Amygdala (tissue), 56 donors: ENCODE measurements around the gene SMG6.
A peak's percentile ranks its signal among the peaks of the same experiment; 100 is the strongest.

ENCODE experiments used
- DNase-seq, 56 donors: peaks; one replicate each; lab custom pipeline; 2025; lab: John Stamatoyannopoulos, UW

SMG6 gene

GRCh38 chr17:2120586-2121335 lies 182.8 kb downstream of the SMG6 start:
- no peak for DNase-seq

- no peak for DNase-seq
These were observed 190.3 kb downstream of the SMG6 start for GRCh38 chr17:2113279-2113622.

DNA sequence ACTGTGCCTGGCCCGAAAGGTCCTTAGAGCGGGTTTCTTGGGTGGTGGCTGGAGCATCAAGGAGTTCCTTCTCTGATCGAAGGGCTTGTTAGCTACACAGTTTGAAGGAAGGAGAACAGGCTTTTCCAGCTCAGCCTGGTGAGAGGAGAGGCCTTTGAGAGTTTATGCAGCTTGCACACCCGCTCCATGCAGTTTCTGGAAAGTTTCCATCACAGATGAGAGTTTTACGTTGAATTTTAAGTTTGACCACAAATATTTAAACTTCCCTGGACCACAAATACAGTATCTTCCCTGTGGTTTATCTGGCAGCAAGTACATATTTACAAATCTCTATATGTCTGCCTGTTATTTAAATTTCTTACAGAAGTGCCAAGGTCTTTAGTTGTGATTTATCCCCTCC lies 191.9 kb downstream of the SMG6 start:
- no peak for DNase-seq

DNA sequence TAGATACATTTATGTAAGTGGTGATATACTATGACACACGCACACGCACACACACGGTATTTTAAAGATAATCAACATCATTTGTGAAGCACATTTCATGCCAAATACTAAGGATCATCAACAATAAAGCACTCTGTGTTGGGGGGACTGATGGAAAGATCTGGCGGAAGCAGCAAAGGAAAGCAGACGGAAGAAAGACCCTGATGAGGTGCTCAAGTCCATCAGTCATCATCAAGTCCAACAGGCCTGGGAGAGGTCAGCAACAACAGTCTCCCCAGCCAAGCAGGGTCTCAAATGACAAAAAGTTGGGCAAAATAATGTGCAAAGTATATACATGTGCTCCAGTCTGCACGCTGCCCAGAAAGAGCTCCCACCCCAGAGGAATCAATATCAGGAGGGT lies 193.1 kb downstream of the SMG6 start:
- no peak for DNase-seq

DNA sequence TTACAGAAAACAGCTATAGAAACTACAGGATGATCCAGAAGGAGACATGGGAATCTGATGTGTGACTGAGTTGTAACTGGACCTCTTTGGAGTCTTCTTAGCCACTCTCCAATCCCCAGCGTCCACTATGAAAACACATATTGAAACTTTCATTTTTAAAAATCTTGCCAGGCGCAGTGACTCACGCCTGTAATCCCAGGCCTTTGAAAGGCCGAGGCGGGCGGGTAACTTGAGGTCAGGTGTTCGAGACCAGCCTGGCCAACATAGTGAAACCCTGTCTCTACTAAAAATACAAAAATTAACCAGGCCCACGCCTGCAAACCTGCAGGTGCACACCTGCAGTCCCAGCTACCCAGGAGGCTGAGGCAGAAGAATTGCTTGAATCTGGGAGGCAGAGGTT lies 195.4 kb downstream of the SMG6 start:
- no peak for DNase-seq

GRCh38 chr17:2107506-2107905 lies 196.1 kb downstream of the SMG6 start:
- DNase-seq = no peak

- no peak for DNase-seq
These were observed 196.5 kb downstream of the SMG6 start for GRCh38 chr17:2107050-2107449.

- DNase-seq = no peak
These were observed 197.2 kb downstream of the SMG6 start for GRCh38 chr17:2106308-2106955.

DNA sequence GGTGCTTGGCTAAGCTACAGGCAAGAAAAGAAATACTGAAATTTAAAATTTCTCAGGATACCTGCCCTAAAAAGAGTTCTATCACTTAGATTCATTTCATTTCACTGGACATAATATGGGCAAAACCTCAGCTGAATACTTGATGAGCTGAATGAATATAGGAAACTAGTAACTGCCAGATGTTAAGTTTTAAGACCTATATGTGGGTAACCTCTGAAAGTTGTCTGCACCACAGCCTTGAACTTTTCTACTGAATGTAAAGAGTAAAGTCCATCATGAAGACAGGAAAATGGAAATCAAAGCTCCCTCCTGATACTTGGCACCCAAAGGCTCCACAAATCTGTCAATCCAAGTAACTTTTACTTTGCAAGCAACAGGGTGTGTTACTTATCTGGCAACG lies 197.9 kb downstream of the SMG6 start:
- DNase-seq = no peak

- DNase-seq = no peak
These were observed 200.4 kb downstream of the SMG6 start for GRCh38 chr17:2102931-2103809.

GRCh38 chr17:2101448-2102257 lies 201.9 kb downstream of the SMG6 start:
- DNase-seq = peak in 1 of 56 donors; percentile 21

DNA sequence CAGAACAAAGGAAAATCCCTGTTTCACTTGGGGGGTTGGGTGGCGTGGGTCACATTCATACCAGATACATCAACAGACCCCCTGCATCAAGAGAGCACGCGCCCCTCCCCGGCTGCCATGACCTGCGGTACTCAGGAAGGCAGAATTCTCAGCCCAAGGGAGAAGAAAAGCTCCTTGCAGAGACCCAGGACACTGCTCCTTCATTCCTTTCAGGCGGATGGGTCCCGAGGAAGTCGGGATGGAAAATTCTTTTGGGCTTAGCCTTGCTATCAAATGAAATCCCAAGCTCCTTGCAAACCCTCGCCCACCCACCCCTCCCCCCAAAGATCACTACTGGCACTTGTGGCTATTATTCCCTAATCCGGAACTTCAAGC lies 208.1 kb downstream of the SMG6 start:
- DNase-seq = no peak

DNA sequence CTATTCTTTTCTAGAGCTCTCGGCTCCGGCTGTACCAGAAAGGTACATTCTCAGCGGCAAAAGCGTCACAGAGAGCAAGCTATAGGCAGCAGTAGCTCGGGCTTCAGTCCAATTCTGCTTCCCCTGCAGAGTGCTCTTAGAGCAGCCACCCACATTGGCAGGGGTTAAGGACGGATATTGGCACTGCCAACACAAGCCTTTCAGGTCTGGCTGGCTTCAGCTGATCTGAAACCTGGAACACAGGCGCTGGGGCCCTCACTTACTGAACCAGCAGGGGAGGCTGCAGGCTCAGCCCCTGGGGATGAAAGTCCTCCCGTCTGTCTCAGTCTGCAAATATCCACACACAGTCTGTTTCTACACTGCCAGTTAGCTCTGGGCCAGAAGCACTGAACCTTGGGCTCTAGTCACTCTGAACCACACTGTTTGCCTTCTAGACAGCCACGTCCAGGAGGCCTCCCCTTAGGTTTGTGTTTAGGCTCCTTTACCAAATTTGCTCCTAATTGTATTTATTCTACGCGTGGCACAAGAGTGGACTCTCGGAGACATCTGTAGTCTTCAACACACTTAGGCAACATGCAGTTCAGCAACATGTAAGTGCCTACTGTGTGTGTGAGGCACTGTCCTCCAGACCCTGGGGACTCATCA lies 208.6 kb downstream of the SMG6 start:
- DNase-seq = peak in 37 of 56 donors; percentile 3 to 71 (median 26)

DNA sequence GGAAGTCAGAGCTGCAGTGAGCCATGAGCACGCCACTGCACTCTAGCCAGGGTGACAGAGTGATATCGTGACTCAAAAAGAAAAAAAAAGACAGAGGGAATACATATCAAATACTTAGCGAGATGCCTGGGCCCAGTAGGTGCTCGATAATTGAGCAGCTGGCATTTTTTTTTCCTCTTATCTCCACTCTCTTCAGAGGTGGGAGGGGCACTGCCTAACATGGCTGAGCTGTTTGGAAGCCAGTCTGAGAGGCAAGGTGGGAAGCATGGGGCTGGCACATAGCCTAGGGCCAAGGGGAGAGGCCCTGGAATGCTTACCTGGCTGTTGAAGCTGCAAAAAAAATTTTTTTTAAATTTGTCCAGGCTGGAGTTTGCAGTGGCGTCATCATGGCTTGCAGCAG lies 210.2 kb downstream of the SMG6 start:
- DNase-seq = no peak

DNA sequence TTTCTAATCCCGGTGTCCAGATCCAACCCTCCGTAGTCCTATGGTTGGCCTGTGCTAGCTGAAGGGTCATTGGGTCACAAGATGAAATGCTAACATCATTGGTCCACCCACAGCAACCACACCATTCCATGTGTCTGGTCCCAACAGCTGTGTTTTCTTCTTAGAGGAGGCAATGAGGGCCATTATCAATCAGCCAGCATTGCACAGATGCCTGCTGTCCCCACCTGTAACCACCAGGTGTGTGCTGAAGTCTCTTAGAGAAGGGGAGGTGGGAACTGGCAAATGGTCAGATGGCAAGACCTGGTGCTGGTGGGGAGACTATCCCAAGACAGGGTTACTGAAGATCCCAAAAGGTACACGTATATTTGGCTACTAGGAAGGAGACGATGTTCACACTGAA lies 211.3 kb downstream of the SMG6 start:
- DNase-seq = no peak

DNA sequence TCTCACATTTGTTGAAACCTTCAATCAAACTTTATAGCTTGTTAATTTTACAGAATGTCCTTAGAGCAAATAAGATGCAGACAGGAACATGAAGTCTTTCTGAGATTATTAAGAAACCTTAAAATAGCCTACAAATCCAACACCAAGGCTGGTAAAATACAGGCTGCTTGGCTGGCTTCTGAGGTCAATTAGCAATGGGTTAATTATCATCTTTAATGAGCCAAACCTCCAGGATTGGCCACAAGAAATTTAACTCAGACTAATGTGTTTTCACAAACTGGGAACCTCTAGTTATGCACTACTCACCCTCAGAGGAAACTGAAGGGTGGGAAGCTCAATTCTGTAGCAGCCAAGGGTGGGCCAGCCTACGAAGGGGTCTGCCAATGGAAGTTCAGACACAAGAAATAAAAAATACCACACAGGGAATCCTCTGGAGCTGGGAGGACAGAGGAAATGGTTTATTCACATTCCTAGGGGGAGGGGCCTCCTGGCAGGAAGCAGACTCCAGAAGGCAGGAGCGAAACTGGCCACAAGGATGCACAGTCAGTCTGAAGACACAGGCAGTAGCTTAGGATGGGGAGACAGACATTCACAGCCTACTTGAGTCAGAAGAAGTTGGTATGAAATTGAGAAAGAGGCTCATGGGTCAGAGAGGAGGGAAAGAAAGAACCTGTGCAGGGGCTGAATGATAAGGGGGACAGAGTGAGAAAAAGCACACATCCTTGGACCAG lies 212.6 kb downstream of the SMG6 start:
- DNase-seq = peak in 4 of 56 donors; percentile 5 to 14 (median 8)

GRCh38 chr17:2090210-2090641 lies 213.4 kb downstream of the SMG6 start:
- DNase-seq = no peak

DNA sequence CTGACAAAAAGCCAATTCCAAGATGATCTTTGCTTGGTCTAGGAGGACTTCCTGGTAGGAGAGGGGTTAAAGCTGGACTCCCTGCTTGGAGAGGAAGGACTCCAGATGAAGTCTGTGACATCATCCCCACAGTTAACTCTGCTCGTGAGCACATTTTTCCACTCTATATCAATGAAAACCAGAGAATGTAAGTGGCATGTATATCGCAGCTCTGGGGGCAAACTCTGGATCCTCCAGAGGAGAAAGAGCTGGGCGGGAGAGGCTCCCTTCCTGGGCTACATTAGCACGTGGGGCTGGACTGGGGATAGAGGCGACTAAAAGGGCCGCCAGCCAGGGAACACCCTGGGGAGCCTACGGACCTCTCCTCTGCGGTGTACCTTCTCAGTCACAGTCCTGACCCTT lies 214.6 kb downstream of the SMG6 start:
- DNase-seq = no peak

- peak in 5 of 56 donors; percentile 14 to 27 (median 18) for DNase-seq
These were observed 215.9 kb downstream of the SMG6 start for GRCh38 chr17:2087597-2088211.
